Measurements from ENCODE around the gene SRRM4.

SRRM4 gene

GRCh38 chr12:119167902-119168301 is 186.6 kb downstream of the SRRM4 start:
- H3K9me3 ChIP-seq (ENCODE audit: severe bottlenecking), result peaks cover 3% of the 10 kb centered on the region
- DNase-seq, result no peak
- no peak for TF ChIP-seq CTCF (IDR thresholded peaks at IDR 0.05; ENCODE audit: low read depth, low read length)
- H3K27me3 ChIP-seq (ENCODE audit: insufficient read depth, low read depth, severe bottlenecking), result no peaks in the 10 kb centered on the region
- H3K4me3 ChIP-seq (ENCODE audit: low read depth, low read length), result no peak overlapping the region
- H3K36me3 ChIP-seq, result no peaks in the 10 kb centered on the region
- no peak overlapping the region for H3K27ac ChIP-seq

DNA sequence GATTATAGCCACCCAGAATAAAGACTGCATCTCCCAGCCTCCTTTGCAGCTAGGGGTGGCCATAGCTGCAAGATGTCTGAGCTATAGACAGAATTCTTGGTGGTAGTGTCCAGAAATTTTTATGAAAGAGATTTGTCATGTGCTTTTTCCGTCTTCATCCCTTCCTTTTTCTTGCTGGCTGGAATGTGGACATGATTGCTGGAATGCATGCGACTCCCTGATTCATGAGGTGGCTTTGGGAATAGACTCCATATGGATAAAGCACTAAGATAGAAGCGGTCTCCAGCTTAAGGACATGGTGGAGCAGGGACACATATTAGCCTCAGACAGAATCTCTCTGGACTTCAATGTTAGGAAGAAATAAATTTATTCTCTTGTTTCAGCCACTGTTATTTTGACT is 187.4 kb downstream of the SRRM4 start:
- H3K9me3 ChIP-seq (ENCODE audit: severe bottlenecking), result peaks cover 3% of the 10 kb centered on the region
- H3K27ac ChIP-seq, result no peak overlapping the region
- no peak overlapping the region for H3K4me3 ChIP-seq (ENCODE audit: low read depth, low read length)
- DNase-seq, result no peak
- no peak for TF ChIP-seq CTCF (IDR thresholded peaks at IDR 0.05; ENCODE audit: low read depth, low read length)
- H3K36me3 ChIP-seq, result no peaks in the 10 kb centered on the region
- H3K27me3 ChIP-seq (ENCODE audit: insufficient read depth, low read depth, severe bottlenecking), result no peaks in the 10 kb centered on the region

- Histone ChIP-seq H3K27me3 (ENCODE audit: insufficient read depth, low read depth, severe bottlenecking) (no peaks in the 10 kb centered on the region), H3K9me3 (ENCODE audit: severe bottlenecking) (peaks cover 3% of the 10 kb centered on the region), H3K36me3 (no peaks in the 10 kb centered on the region), H3K4me3 (ENCODE audit: low read depth, low read length) (no peak overlapping the region), H3K27ac (no peak overlapping the region)
- no peak for DNase-seq
- no peak for TF ChIP-seq CTCF (IDR thresholded peaks at IDR 0.05; ENCODE audit: low read depth, low read length)
These were observed 187.8 kb downstream of the SRRM4 start for GRCh38 chr12:119169150-119169549.

DNA sequence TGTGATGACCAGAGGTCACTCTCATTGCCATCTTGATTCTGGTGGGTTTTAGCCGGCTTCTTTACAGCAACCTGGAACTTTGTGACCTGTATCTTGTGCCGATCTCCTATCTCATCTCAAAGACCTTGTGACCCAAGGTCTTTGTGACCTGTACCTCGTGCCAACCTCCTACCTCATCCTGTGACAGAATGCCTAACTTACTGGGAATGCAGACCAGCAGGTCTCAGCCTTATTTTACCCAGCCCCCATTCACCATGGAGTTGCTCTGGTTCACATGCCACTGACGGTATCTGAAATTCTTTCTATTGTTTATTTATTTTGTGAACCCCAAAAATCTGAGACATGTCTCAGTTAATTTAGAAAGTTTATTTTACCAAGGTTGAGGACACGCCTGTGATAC is 189.9 kb downstream of the SRRM4 start:
- Histone ChIP-seq H3K36me3 (no peaks in the 10 kb centered on the region), H3K9me3 (ENCODE audit: severe bottlenecking) (peaks cover 3% of the 10 kb centered on the region), H3K27me3 (ENCODE audit: insufficient read depth, low read depth, severe bottlenecking) (no peaks in the 10 kb centered on the region), H3K4me3 (ENCODE audit: low read depth, low read length) (no peak overlapping the region), H3K27ac (no peak overlapping the region)
- no peak for DNase-seq
- TF ChIP-seq CTCF (IDR thresholded peaks at IDR 0.05; ENCODE audit: low read depth, low read length), result no peak

DNA sequence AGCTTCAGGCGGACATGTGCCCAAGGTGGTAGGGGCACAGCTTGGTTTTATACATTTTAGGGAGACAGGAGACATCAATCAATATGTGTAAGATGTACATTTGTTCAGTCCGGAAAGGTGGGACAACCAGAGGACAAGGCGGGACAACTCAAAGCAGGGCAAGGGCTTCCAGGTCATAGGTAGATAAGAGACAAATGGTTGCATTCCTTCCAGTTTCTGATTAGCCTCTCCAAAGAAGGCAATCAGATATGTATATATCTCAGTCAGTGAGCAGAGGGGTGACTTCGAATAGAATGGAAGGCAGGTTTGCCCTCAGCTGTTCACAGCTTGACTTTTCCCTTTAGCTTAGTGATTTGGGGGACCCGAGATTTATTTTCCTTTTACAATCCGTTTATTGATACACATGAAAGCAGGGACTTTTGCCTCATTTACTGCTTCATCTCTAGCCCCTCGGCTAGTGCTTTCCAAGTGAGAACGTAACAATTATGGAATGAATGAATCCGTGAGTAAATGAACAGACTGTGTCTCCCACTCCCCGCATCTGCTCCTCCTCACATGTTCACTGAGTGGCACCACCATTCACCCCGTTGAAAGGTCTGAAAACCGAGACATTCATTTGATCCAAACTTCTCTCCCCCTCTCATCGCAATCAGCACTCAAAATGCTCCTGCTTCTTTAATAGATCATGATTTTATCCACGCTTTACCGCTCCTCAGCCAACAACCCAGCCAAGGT is 190.5 kb downstream of the SRRM4 start:
- Histone ChIP-seq H3K9me3 (ENCODE audit: severe bottlenecking) (peaks cover 3% of the 10 kb centered on the region), H3K4me3 (ENCODE audit: low read depth, low read length) (no peak overlapping the region), H3K36me3 (no peaks in the 10 kb centered on the region), H3K27me3 (ENCODE audit: insufficient read depth, low read depth, severe bottlenecking) (no peaks in the 10 kb centered on the region), H3K27ac (no peak overlapping the region)
- no peak for TF ChIP-seq CTCF (IDR thresholded peaks at IDR 0.05; ENCODE audit: low read depth, low read length)
- no peak for DNase-seq

GRCh38 chr12:119175081-119175480 is 193.7 kb downstream of the SRRM4 start:
- Histone ChIP-seq H3K27me3 (ENCODE audit: insufficient read depth, low read depth, severe bottlenecking) (no peaks in the 10 kb centered on the region), H3K9me3 (ENCODE audit: severe bottlenecking) (peaks cover 1% of the 10 kb centered on the region), H3K4me3 (ENCODE audit: low read depth, low read length) (no peak overlapping the region), H3K36me3 (no peaks in the 10 kb centered on the region), H3K27ac (no peak overlapping the region)
- no peak for DNase-seq
- no peak for TF ChIP-seq CTCF (IDR thresholded peaks at IDR 0.05; ENCODE audit: low read depth, low read length)
